Psoas muscle (tissue), 8 donors: ENCODE data around the gene NFE2. TPM values are rescaled to one million over a fixed set of nuclear protein-coding genes. Genes with fewer than 3 reads are reported as not detected.

Source experiments
- ATAC-seq, 4 donors: fragments of 200-7000 bp; cut with Tn5 transposase; one replicate each; pipeline ENCODE4 v1.9.1; 2020; ENCODE audit warnings: moderate library complexity in 3 of 4, mild to moderate bottlenecking in 2 of 4
- DNase-seq, 2 donors: peaks; one replicate each; pipeline ENCODE4 v3.0.0-alpha.2; 2020
- H3K27ac ChIP-seq: fragments of 200-600 bp; one replicate; pipeline ENCODE4 v1.8.0; 2022
- H3K27me3 ChIP-seq, 3 donors: fragments of 200-600 bp in 1 of 3; one replicate each; pipeline versions ENCODE4 v1.6.1 to v1.8.0; 2013 to 2022; ENCODE audit warnings: low read length in 2 of 3, mild to moderate bottlenecking in 2 of 3, moderate library complexity in 1 of 3; ENCODE audit not compliant: insufficient read depth in 3 of 3
- H3K36me3 ChIP-seq, 2 donors: fragments of 200-600 bp in 1 of 2; one replicate each; pipeline versions ENCODE4 v1.6.1 to v1.8.0; 2013 to 2022; ENCODE audit warnings: low read depth in 1 of 2, mild to moderate bottlenecking in 1 of 2, moderate library complexity in 1 of 2; ENCODE audit not compliant: insufficient read depth in 1 of 2
- H3K4me1 ChIP-seq: fragments of 200-600 bp; one replicate; pipeline ENCODE4 v1.8.0; 2022
- H3K4me3 ChIP-seq: fragments of 200-600 bp; one replicate; pipeline ENCODE4 v1.8.0; 2022; ENCODE audit warnings: mild to moderate bottlenecking
- H3K9me3 ChIP-seq: fragments of 200-600 bp; one replicate; pipeline ENCODE4 v1.8.0; 2022
- WGBS, 3 donors: extraction: QIAGEN DNeasy Blood & Tissue Kit; methylation state at CpG; one replicate each; pipeline versions ENCODE4 v1.1.6 to v1.1.7; 2013; 5-methylcytosine and 5-hydroxymethylcytosine counted together
- intact Hi-C, 2 donors: fragments of 100-400 bp; cut with DNase I; formaldehyde crosslinking; loops; one replicate each; pipeline versions ENCODE4 v1.11.0 to v1.14.2; 2022
- polyA plus RNA-seq, 3 donors: library from polyadenylated mRNA; stranded (reverse); fragments of 200-250 nt; gene quantifications; one replicate each; pipeline ENCODE4 v1.2.3, GENCODE V29; 2013
- total RNA-seq, 4 donors: library from RNA; stranded (reverse); fragmentation: NEBNext Ultra II Directional in 2 of 4; extraction: Animal tissue kit (Norgen Biotek cat#: 25700) in 2 of 4; gene quantifications; one replicate each; pipeline versions ENCODE4 v1.2.1 to v1.2.4, GENCODE V29; 2021 to 2023
- TF ChIP-seq, protein P1 (sequence below): fragments of 200-600 bp; IDR thresholded peaks from one replicate; pipeline ENCODE4 v1.8.0; 2022; ENCODE audit warnings: antibody characterized with exemption
- donor health status: healthy with polysubstance abuse.
- donor health status: DM: no; HTN: no; CAD: no; lungs with moderate emphysema.
- donor health status: Bipolar disorder and iron deficiency.
- donor health status: healthy.
- donor health status: DM: yes; HTN: yes; CAD: no.
- donor health status: DM: no; HTN: no; CAD: no.
- donor health status: DM: no; HTN: no; CAD: no.
- donor health status: DM: yes; HTN: yes; CAD: no.

The NFE2 gene
- total and polyA plus RNA-seq, 7 donors, result 0.10 to 1.6 (median 0.30) TPM

DNA sequence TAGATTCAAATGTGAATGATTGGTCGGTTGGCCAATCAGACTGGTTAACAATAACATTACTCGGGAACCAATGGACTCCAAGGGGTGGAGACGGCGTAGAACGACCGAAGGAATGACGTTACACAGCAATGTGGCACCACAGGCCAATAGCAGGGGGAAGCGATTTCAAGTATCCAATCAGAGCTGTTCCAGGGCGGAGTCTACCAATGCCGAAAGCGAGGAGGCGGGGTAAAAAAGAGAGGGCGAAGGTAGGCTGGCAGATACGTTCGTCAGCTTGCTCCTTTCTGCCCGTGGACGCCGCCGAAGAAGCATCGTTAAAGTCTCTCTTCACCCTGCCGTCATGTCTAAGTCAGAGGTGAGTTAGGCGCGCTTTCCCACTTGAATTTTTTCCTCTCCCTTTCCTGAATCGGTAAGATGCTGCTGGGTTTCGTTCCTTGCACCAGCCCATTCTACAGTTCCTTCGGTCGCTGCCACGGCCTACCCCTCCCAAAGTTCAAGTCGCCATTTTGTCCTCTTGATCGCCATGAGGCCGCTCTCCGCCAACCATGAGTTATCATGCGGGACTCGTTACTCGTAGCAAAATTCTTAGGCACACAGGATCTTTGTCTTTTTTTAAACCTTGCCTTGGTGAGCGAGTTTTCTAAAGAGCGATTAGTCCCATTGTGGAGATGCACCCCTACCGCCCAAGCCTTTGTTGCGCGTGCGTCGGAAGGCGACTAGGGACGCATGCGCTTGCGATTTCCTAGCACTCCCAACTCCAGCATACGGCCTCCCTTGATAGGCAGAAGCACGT lies 20.2 kb downstream of the NFE2 start, which contains the start of gene HNRNPA1:
TSS of gene HNRNPA1 (plus strand) at position 259 of the 793 bp plus-strand sequence. CDS start at position 341, 82 bp downstream.
- Histone ChIP-seq H3K9me3 (no peaks in the 10 kb centered on the region), H3K36me3 (peaks cover 15 to 45% of the 10 kb centered on the region in 2 donors), H3K4me1 (peaks cover 52% of the 10 kb centered on the region), H3K4me3 (peak within 1 kb of the TSS; percentile 98), H3K27ac (peak within 1 kb of the TSS; percentile 96), H3K27me3 (no peaks in the 10 kb centered on the region)
- WGBS, 3 donors, result 0 to 1% (median 0%) methylated on average over 45 to 48 of the region's 48 CpGs
- intact Hi-C loops, result no loop called here
- TF ChIP-seq, protein P1, sequence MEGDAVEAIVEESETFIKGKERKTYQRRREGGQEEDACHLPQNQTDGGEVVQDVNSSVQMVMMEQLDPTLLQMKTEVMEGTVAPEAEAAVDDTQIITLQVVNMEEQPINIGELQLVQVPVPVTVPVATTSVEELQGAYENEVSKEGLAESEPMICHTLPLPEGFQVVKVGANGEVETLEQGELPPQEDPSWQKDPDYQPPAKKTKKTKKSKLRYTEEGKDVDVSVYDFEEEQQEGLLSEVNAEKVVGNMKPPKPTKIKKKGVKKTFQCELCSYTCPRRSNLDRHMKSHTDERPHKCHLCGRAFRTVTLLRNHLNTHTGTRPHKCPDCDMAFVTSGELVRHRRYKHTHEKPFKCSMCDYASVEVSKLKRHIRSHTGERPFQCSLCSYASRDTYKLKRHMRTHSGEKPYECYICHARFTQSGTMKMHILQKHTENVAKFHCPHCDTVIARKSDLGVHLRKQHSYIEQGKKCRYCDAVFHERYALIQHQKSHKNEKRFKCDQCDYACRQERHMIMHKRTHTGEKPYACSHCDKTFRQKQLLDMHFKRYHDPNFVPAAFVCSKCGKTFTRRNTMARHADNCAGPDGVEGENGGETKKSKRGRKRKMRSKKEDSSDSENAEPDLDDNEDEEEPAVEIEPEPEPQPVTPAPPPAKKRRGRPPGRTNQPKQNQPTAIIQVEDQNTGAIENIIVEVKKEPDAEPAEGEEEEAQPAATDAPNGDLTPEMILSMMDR, result no peak
- DNase-seq (peak; percentile 93 to 96), ATAC-seq (peak; percentile 87 to 91 (median 88))

DNA sequence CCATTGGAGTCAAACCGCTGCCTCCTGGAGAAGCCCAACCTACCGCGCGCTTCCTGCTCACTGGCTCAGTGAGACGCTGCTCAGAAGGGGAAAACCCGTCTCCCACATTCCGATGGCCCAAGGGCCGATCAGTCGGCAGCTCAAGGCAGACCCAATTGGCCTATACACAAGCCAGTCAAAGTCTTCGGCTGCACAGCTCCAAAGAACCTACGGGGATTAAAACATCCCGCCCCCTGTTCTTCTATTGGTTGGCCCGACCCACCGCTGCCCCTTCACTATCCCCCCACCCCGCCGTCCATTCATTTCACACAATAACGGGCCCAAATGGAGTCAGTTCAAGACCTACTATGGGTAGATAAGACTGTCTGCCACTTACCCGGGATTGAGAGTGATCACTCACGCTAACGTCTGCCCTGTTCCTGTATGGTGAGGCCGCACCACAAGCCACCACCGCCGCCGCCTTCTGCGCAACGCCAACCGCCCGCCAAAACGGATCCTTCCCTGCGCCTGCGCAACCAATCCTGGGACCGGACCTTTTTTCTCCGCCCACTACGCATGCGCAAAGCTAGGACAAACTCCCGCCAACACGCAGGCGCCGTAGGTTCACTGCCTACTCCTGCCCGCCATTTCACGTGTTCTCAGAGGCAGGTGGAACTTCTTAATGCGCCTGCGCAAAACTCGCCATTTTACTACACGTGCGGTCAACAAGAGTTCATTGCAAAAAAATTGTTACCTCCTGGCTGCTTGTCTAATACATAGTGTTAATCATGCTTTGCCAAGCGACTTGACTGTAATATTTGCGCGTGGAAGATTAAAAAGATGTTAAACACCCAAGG lies 21.0 kb downstream of the NFE2 start, which contains the start of gene CBX5:
TSS of gene CBX5 (minus strand) at position 491 of the 836 bp plus-strand sequence. CDS start 22,472 bp downstream, outside the sequence.
- intact Hi-C loops, result loop anchor here in 1 of 2 donors (5.0 kb wide), 1 partner anchor 278 kb away; the partner anchor contains the start of gene HOXC9
- no peaks in the 10 kb centered on the region for H3K27me3 ChIP-seq
- peak within 1 kb of the TSS; percentile 96 for H3K27ac ChIP-seq
- H3K36me3 ChIP-seq, result peaks cover 15 to 36% of the 10 kb centered on the region in 2 donors
- ATAC-seq (peak; percentile 82 to 86 (median 84)), DNase-seq (peak; percentile 99 to 100)
- H3K4me3 ChIP-seq, result peak within 1 kb of the TSS; percentile 98
- H3K9me3 ChIP-seq, result no peaks in the 10 kb centered on the region
- TF ChIP-seq, protein P1, result no peak
- peaks cover 45% of the 10 kb centered on the region for H3K4me1 ChIP-seq
- WGBS, 3 donors, result 0% methylated on average over 49 of the region's 49 CpGs

DNA sequence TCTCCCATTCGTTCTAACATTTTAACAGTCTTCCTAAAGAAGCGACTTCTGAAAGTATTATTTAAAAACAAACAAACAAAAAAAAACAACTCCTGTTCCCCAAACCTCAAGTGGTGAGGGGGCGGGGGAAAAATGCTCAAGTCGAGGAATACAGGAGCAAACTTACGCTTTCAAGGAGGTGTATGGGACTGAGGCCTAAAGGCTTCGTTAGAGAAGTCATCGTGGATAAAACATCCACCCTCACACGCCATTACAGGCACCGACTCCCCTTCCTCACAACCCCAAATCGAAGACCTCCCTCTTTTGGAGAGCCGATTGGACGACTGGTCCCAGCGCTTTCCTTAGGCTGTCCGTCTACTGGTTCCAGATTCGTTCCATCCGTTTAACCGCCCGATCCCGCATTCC lies 21.6 kb downstream of the NFE2 start:
- Histone ChIP-seq H3K27me3 (no peaks in the 10 kb centered on the region), H3K4me3 (peak overlapping the region; percentile 98), H3K36me3 (peaks cover 15 to 30% of the 10 kb centered on the region in 2 donors), H3K9me3 (no peaks in the 10 kb centered on the region), H3K27ac (peak overlapping the region; percentile 96), H3K4me1 (peaks cover 47% of the 10 kb centered on the region)
- TF ChIP-seq, protein P1, result no peak
- DNase-seq (no peak), ATAC-seq (no peak)
- intact Hi-C loops, result loop anchor here in 1 of 2 donors (5.0 kb wide), 1 partner anchor 277 kb away; the partner anchor contains the start of gene HOXC9
- WGBS, 3 donors, result 1 to 2% (median 1%) methylated on average over 19 of the region's 19 CpGs

DNA sequence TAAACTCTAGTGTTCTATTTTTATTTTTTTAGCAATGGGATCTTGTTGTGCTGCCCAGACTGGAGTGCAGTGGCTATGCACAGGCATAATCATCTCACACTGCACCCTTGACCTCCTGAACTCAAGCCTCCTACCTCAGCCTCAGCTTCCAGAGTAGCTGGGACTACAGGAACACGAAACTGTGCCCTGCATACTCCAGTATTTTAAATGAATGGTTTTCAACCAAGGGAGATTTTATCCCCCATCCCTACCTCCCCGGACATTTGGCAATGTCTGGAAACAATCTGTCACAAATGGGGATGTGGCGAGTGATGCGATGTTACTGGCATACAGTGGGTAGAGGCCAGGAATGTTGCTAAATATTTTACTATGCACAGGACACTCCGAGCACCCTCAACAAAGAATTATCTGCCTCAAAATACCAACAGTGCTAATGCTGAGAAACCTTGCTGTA lies 23.0 kb downstream of the NFE2 start:
- no peak for DNase-seq
- Histone ChIP-seq H3K27ac (peak overlapping the region; percentile 96), H3K27me3 (no peaks in the 10 kb centered on the region), H3K36me3 (peaks cover 5 to 16% of the 10 kb centered on the region in 2 donors), H3K4me1 (peaks cover 45% of the 10 kb centered on the region), H3K4me3 (peak overlapping the region; percentile 98), H3K9me3 (no peaks in the 10 kb centered on the region)
- intact Hi-C loops, result loop anchor here in 1 of 2 donors (5.0 kb wide), 1 partner anchor 276 kb away; the partner anchor contains the start of gene HOXC9
- no peak for ATAC-seq
- 18 to 22% (median 19%) methylated on average over 5 of the region's 5 CpGs for WGBS, 3 donors
- TF ChIP-seq, protein P1, result no peak
